Dermis blood vessel endothelial cell (primary cell): Measurements from ENCODE around the gene PTPRG. TPM values are rescaled to one million over a fixed set of nuclear protein-coding genes. Genes with fewer than 3 reads are reported as not detected.

ENCODE experiments used
- DNase-seq: peaks from one replicate; pipeline ENCODE4 v3.0.0; 2010
- total RNA-seq: library from RNA; depleted of rRNA; stranded (reverse); fragments of >200 nt; gene quantifications from 2 replicates; pipeline ENCODE4 v1.2.3, GENCODE V29; 2014

PTPRG gene
- total RNA-seq, 1 donor from 2014 or later = 26.0 TPM

- DNase-seq = no peak
These were observed 208.1 kb downstream of the PTPRG start for GRCh38 chr3:61769266-61769990.

- DNase-seq = no peak
These were observed 210.6 kb downstream of the PTPRG start for GRCh38 chr3:61771976-61772375.

- DNase-seq = no peak
These were observed 211.1 kb downstream of the PTPRG start for GRCh38 chr3:61772456-61772855.

- no peak for DNase-seq
These were observed 213.0 kb downstream of the PTPRG start for GRCh38 chr3:61774279-61774890.

- DNase-seq = no peak
These were observed 215.0 kb downstream of the PTPRG start for GRCh38 chr3:61776390-61776789.

GRCh38 chr3:61777483-61777882 lies 216.1 kb downstream of the PTPRG start:
- DNase-seq = no peak

- no peak for DNase-seq
These were observed 216.7 kb downstream of the PTPRG start for GRCh38 chr3:61778095-61778494.

GRCh38 chr3:61780016-61780415 lies 218.6 kb downstream of the PTPRG start:
- no peak for DNase-seq

GRCh38 chr3:61780455-61781228 lies 219.3 kb downstream of the PTPRG start:
- DNase-seq = no peak

GRCh38 chr3:61783993-61784718 lies 222.8 kb downstream of the PTPRG start:
- DNase-seq = no peak

GRCh38 chr3:61788623-61789507 lies 227.5 kb downstream of the PTPRG start:
- no peak for DNase-seq

GRCh38 chr3:61789861-61790260 lies 228.5 kb downstream of the PTPRG start:
- peak; percentile 53 for DNase-seq

GRCh38 chr3:61790411-61790810 lies 229.0 kb downstream of the PTPRG start:
- no peak for DNase-seq

GRCh38 chr3:61793056-61793455 lies 231.7 kb downstream of the PTPRG start:
- no peak for DNase-seq

- DNase-seq = no peak
These were observed 232.2 kb downstream of the PTPRG start for GRCh38 chr3:61793521-61793920.

GRCh38 chr3:61794341-61794740 lies 233.0 kb downstream of the PTPRG start:
- DNase-seq = no peak

GRCh38 chr3:61794961-61795360 lies 233.6 kb downstream of the PTPRG start:
- no peak for DNase-seq

- no peak for DNase-seq
These were observed 234.8 kb downstream of the PTPRG start for GRCh38 chr3:61796088-61796680.

- DNase-seq = no peak
These were observed 235.5 kb downstream of the PTPRG start for GRCh38 chr3:61796911-61797310.

GRCh38 chr3:61802772-61803171 lies 241.4 kb downstream of the PTPRG start:
- DNase-seq = no peak

- DNase-seq = no peak
These were observed 242.6 kb downstream of the PTPRG start for GRCh38 chr3:61803983-61804382.

- DNase-seq = no peak
These were observed 243.4 kb downstream of the PTPRG start for GRCh38 chr3:61804782-61805181.
